Peyer's patch (tissue), 4 donors: Measurements from ENCODE around the gene MTUS2.

ENCODE experiments used
- CTCF ChIP-seq, 6 experiments: fragments of 450-650 bp in 4 of 6; fragments of 200-600 bp in 2 of 6; sonication (generic) in 1 of 6; IDR thresholded peaks; one replicate each; pipeline ENCODE4 v1.5.1; 2017 to 2019; ENCODE audit warnings: antibody characterized with exemption in 6 of 6, mild to moderate bottlenecking in 3 of 6, moderate library complexity in 1 of 6
- POLR2A ChIP-seq, 2 donors: fragments of 450-650 bp; IDR thresholded peaks; one replicate each; pipeline ENCODE4 v1.5.1; 2017; ENCODE audit warnings: antibody characterized with exemption in 2 of 2, mild to moderate bottlenecking in 2 of 2, moderate library complexity in 2 of 2

GRCh38 chr13:29494520-29494919, 674.4 kb downstream of the MTUS2 start:
- TF ChIP-seq POLR2A (IDR thresholded peaks at IDR 0.05) (no peak), CTCF (IDR thresholded peaks at IDR 0.05) (no peak)
